Suprapubic skin (tissue), 3 donors: ENCODE data around the gene FGF22.

ENCODE experiments used
- EP300 ChIP-seq: sonication (generic); formaldehyde crosslinking; IDR thresholded peaks from one replicate; pipeline ENCODE4 v1.6.1; 2017; ENCODE audit warnings: antibody characterized with exemption
- TF ChIP-seq, protein P1 (sequence below), 2 donors: fragments of 200-600 bp in 1 of 2; fragments of 450-650 bp in 1 of 2; sonication (generic) in 1 of 2; IDR thresholded peaks; one replicate each; pipeline ENCODE4 v1.5.1; 2016 to 2019; ENCODE audit warnings: antibody characterized with exemption in 2 of 2, mild to moderate bottlenecking in 1 of 2, moderate library complexity in 1 of 2

DNA sequence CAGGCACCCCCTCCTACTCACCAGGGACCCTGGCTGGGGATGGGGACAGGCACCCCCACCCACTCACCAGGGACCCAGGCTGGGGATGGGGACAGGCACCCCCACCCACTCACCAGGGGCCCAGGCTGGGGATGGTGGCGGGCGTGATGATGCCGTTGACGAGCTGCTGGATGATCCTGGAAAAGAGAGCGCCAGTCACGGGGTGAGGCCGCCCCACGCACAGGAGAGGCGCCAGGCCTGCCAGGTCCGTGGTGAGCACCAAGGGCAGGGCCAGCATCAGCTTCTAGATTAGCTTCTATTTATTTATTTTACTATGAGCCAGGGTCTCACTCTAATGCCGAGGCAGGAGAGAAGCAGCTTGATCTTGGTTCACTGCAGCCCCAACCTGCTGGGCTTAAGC lies 10.4 kb downstream of the FGF22 start:
- TF ChIP-seq, protein P1, sequence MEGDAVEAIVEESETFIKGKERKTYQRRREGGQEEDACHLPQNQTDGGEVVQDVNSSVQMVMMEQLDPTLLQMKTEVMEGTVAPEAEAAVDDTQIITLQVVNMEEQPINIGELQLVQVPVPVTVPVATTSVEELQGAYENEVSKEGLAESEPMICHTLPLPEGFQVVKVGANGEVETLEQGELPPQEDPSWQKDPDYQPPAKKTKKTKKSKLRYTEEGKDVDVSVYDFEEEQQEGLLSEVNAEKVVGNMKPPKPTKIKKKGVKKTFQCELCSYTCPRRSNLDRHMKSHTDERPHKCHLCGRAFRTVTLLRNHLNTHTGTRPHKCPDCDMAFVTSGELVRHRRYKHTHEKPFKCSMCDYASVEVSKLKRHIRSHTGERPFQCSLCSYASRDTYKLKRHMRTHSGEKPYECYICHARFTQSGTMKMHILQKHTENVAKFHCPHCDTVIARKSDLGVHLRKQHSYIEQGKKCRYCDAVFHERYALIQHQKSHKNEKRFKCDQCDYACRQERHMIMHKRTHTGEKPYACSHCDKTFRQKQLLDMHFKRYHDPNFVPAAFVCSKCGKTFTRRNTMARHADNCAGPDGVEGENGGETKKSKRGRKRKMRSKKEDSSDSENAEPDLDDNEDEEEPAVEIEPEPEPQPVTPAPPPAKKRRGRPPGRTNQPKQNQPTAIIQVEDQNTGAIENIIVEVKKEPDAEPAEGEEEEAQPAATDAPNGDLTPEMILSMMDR (IDR thresholded peaks at IDR 0.05) = no peak
- TF ChIP-seq EP300 = no peak
